SU-DHL-6 (cell line): ENCODE results near the gene PCDHGC5.

Experiments
- H2AFZ ChIP-seq: fragments of 200-600 bp; sonication (generic); 2 replicates; pipeline ENCODE4 v1.6.1; 2014; ENCODE audit warnings: low read depth, mild to moderate bottlenecking, moderate library complexity, mixed read lengths, antibody characterized with exemption, low read length; ENCODE audit not compliant: severe bottlenecking
- H3F3A ChIP-seq: fragments of 200-600 bp; shearing (Covaris generic); 2 replicates; pipeline ENCODE4 v1.6.0; 2016; ENCODE audit warnings: antibody characterized with exemption, mild to moderate bottlenecking; ENCODE audit not compliant: insufficient read depth
- H3K27ac ChIP-seq: fragments of 200-600 bp; sonication (generic); 2 replicates; pipeline ENCODE4 v1.5.1; 2016; ENCODE audit warnings: low read depth, mild to moderate bottlenecking, low read length, moderate library complexity, mixed read lengths
- H3K27me3 ChIP-seq: fragments of 200-600 bp; sonication (generic), shearing (Covaris generic); 2 replicates; pipeline ENCODE4 v1.6.0; 2014; ENCODE audit warnings: mild to moderate bottlenecking, low read length
- H3K36me3 ChIP-seq: fragments of 200-600 bp; sonication (generic); 2 replicates; pipeline ENCODE4 v1.6.1; 2014; ENCODE audit warnings: mild to moderate bottlenecking, low read length, mixed read lengths
- H3K4me2 ChIP-seq: fragments of 300-600, 200-600 bp; shearing (Covaris generic), sonication (generic); 2 replicates; pipeline ENCODE4 v1.6.0; 2014; ENCODE audit warnings: low read length, low read depth, mild to moderate bottlenecking; ENCODE audit not compliant: poor library complexity, severe bottlenecking
- H3K4me3 ChIP-seq: fragments of 200-600 bp; sonication (generic); 2 replicates; pipeline ENCODE4 v1.5.1; 2014; ENCODE audit warnings: antibody characterized with exemption, low read length, mild to moderate bottlenecking, mixed read lengths; ENCODE audit not compliant: insufficient read depth, poor library complexity, severe bottlenecking
- H3K79me2 ChIP-seq: fragments of 200-600 bp; sonication (generic); 2 replicates; pipeline ENCODE4 v1.6.1; 2014; ENCODE audit warnings: mild to moderate bottlenecking, low read length, moderate library complexity; ENCODE audit not compliant: insufficient read depth
- H3K9ac ChIP-seq: fragments of 200-600 bp; sonication (generic); 2 replicates; pipeline ENCODE4 v1.7.0; 2014; ENCODE audit warnings: mild to moderate bottlenecking, low read length
- H3K9me2 ChIP-seq: fragments of 200-600 bp; sonication (generic); replicated peaks from 2 replicates; pipeline ENCODE4 v1.6.1; 2014; ENCODE audit warnings: low read length; ENCODE audit not compliant: insufficient read depth
- H3K9me3 ChIP-seq: fragments of 200-600 bp; sonication (generic); 2 replicates; pipeline ENCODE4 v1.6.1; 2014; ENCODE audit warnings: low read length, mixed read lengths; ENCODE audit not compliant: insufficient read depth
- H4K20me1 ChIP-seq: fragments of 200-600 bp; sonication (generic); 2 replicates; pipeline ENCODE4 v1.6.1; 2014; ENCODE audit warnings: low read depth, mild to moderate bottlenecking, antibody characterized with exemption, low read length, moderate library complexity, mixed read lengths
- EZH2phosphoT487 ChIP-seq: fragments of 200-600 bp; sonication (generic), shearing (Covaris generic); conservative IDR thresholded peaks from 2 replicates; pipeline ENCODE4 v1.6.1; 2018; ENCODE audit warnings: mild to moderate bottlenecking, antibody characterized with exemption, low read length, moderate library complexity, mixed read lengths
- TF ChIP-seq, protein P1 (sequence below): fragments of 200-600 bp; sonication (generic); IDR thresholded peaks from one replicate; pipeline ENCODE4 v1.5.1; 2017; ENCODE audit warnings: antibody characterized with exemption, mild to moderate bottlenecking, low read length, moderate library complexity; ENCODE audit not compliant: insufficient read depth, poor library complexity, severe bottlenecking

PCDHGC5 gene

DNA sequence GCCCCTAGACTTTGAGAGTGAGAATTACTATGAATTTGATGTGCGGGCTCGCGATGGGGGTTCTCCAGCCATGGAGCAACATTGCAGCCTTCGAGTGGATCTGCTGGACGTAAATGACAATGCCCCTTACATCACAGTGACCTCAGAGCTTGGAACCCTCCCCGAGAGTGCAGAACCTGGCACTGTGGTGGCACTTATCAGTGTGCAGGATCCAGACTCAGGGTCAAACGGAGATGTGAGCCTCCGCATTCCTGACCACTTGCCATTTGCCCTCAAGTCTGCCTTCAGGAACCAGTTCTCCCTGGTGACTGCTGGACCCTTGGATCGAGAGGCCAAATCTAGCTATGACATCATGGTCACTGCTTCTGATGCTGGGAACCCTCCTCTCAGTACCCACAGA, 2.8 kb upstream of the PCDHGC5 start:
- no peaks in the 10 kb centered on the region for H3K9me2 ChIP-seq
- no peak overlapping the region for H3K9ac ChIP-seq
- H4K20me1 ChIP-seq: no peaks in the 10 kb centered on the region
- H2AFZ ChIP-seq: no peak overlapping the region
- no peak overlapping the region for H3K4me3 ChIP-seq
- no peak overlapping the region for H3K27ac ChIP-seq
- H3F3A ChIP-seq: no peaks in the 10 kb centered on the region; the same call in 1 of the 2 replicates
- no peaks in the 10 kb centered on the region for H3K27me3 ChIP-seq
- H3K79me2 ChIP-seq: peaks cover 60% of the 10 kb centered on the region
- H3K9me3 ChIP-seq: no peaks in the 10 kb centered on the region
- TF ChIP-seq EZH2phosphoT487: no peak
- TF ChIP-seq, protein P1, sequence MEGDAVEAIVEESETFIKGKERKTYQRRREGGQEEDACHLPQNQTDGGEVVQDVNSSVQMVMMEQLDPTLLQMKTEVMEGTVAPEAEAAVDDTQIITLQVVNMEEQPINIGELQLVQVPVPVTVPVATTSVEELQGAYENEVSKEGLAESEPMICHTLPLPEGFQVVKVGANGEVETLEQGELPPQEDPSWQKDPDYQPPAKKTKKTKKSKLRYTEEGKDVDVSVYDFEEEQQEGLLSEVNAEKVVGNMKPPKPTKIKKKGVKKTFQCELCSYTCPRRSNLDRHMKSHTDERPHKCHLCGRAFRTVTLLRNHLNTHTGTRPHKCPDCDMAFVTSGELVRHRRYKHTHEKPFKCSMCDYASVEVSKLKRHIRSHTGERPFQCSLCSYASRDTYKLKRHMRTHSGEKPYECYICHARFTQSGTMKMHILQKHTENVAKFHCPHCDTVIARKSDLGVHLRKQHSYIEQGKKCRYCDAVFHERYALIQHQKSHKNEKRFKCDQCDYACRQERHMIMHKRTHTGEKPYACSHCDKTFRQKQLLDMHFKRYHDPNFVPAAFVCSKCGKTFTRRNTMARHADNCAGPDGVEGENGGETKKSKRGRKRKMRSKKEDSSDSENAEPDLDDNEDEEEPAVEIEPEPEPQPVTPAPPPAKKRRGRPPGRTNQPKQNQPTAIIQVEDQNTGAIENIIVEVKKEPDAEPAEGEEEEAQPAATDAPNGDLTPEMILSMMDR: no peak
- H3K36me3 ChIP-seq: no peaks in the 10 kb centered on the region
- no peak overlapping the region for H3K4me2 ChIP-seq

DNA sequence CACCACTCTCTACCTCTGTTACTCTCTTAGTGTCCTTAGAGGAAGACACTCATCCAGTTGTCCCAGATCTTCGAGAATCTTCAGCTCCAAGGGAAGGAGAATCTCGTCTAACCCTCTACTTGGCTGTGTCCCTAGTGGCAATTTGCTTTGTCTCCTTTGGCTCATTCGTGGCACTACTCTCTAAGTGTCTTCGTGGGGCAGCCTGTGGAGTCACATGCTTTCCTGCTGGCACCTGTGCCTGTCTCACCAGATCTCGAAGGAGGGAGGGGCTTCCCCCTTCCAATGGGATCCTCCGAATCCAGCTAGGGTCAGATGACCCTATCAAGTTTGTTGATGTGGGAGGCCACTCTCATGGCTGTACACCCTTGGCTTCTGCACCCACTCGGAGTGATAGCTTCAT, 1.8 kb upstream of the PCDHGC5 start:
- H3K27me3 ChIP-seq: no peaks in the 10 kb centered on the region
- H3F3A ChIP-seq: no peaks in the 10 kb centered on the region; the same call in 1 of the 2 replicates
- no peaks in the 10 kb centered on the region for H3K36me3 ChIP-seq
- H3K4me2 ChIP-seq: no peak overlapping the region
- no peaks in the 10 kb centered on the region for H3K9me3 ChIP-seq
- no peak overlapping the region for H3K27ac ChIP-seq
- peaks cover 58% of the 10 kb centered on the region for H3K79me2 ChIP-seq
- H3K4me3 ChIP-seq: no peak overlapping the region
- no peaks in the 10 kb centered on the region for H4K20me1 ChIP-seq
- H3K9ac ChIP-seq: no peak overlapping the region
- TF ChIP-seq, protein P1: no peak
- TF ChIP-seq EZH2phosphoT487: no peak
- no peak overlapping the region for H2AFZ ChIP-seq
- H3K9me2 ChIP-seq: no peaks in the 10 kb centered on the region

DNA sequence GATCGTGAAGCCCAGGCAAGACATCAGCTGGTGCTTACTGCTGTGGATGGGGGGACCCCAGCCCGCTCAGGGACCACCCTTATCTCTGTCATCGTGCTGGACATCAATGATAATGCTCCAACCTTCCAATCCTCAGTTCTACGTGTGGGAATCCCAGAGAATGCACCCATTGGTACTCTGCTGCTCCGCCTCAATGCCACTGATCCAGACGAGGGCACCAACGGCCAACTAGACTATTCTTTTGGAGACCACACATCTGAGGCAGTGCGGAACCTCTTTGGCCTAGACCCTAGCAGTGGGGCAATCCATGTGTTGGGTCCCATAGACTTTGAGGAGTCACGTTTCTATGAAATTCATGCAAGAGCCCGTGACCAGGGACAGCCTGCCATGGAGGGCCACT, 960 bp downstream of the PCDHGC5 start:
- no peaks in the 10 kb centered on the region for H3K9me3 ChIP-seq
- no peak for TF ChIP-seq EZH2phosphoT487
- TF ChIP-seq, protein P1: no peak
- H3K9me2 ChIP-seq: no peaks in the 10 kb centered on the region
- H3K36me3 ChIP-seq: no peaks in the 10 kb centered on the region
- H3K9ac ChIP-seq: no peak overlapping the region
- no peak overlapping the region for H3K27ac ChIP-seq
- H4K20me1 ChIP-seq: no peaks in the 10 kb centered on the region
- no peak overlapping the region for H2AFZ ChIP-seq
- peaks cover 36% of the 10 kb centered on the region; the same call in 1 of the 2 replicates for H3K79me2 ChIP-seq
- H3K4me3 ChIP-seq: no peak overlapping the region
- H3K4me2 ChIP-seq: no peak overlapping the region
- H3K27me3 ChIP-seq: no peaks in the 10 kb centered on the region
- H3F3A ChIP-seq: peaks cover 6% of the 10 kb centered on the region; the same call in 1 of the 2 replicates
